ENCODE data around the gene MAMLD1.

The MAMLD1 gene

DNA sequence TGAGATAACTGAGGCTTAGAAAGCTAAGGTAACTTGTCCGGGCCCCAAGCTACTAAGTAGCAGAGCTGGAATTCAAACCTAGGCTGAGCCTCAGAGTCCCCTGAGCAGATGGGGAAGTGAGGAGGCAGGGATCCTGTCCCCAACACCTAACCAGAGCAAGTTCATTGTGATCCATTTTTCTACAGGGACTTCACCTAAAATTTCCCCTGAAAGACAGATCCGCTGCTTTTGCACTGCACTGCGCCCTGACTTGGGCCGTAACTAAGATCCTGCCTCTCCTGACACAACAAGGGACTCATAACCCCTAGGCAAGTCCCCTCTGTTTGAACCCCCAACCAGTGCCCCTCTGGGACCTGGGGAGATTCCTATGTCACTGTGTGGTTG is 179.7 kb downstream of the MAMLD1 start:
- no peak for DNase-seq

GRCh38 chrX:150543230-150544155 is 180.4 kb downstream of the MAMLD1 start:
- no peak for DNase-seq

GRCh38 chrX:150544222-150544787 is 181.2 kb downstream of the MAMLD1 start:
- DNase-seq = peak; percentile 5

DNA sequence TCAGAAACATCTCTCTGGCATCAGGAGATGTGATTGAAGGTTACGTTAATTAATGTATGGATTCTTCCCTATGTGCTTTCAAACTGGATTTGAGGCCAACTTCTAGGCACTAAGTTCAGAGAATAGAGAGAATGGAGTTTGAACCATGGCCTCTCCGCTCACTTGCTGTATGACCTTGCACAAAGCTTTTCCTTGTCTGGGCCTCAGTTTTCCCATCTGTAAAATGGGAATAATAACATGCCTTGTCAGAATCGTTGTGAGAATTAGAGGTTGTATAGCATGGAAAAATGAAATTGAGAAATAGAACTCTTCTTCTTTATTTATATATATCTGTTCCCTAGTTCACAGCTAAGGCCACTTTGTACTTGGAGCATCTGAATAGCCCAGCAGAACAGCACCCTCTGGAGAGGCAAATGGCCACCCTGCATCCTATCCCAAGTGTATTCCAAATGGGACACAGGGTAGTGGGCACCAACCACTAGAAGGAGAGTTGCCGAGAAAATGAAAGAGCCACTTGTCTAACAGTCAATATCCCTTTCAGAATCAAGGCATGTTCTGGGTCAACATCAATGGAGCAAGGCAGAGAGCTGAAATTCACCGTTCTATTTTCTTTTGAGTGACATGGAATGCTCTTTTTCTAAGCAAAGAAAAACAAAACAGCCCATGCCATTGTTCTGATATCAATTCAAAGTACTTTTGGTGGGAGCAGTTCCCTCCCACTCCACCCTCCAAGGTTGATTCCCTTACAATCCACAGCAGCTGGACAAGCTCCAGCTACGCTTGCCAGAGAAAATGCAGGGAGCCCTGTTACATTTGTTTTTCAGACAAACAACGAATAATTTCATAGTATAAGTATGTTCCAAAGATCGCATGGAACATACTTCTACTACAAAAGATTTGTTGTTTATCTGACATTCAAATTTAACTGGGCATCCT is 182.0 kb downstream of the MAMLD1 start:
- DNase-seq = no peak

DNA sequence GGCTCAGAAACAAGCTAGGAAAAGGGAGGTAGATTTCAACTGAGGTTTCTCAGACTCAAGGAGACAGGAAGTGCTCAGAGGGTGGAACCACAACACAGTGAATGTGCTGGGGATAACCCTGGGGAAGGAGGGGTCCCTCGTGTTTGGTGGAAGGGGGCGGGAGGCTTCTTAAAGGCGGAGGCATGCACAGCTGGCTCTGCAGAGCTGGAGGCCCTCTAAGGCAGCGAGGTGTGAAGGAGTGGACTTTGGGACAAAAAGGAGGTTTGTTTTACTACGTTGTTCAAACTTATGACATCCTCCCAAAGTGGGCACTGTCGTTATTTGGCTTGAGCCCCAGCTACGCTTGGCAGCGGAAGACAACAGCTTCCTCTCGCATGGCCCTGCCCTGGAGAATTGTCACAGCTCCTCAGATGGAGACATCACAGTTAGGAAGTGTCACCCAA is 183.6 kb downstream of the MAMLD1 start:
- peak; percentile 43 for DNase-seq

GRCh38 chrX:150547375-150548115 is 184.4 kb downstream of the MAMLD1 start:
- no peak for DNase-seq

- DNase-seq = no peak
Measured at GRCh38 chrX:150548251-150548650, 185.1 kb downstream of the MAMLD1 start.

DNA sequence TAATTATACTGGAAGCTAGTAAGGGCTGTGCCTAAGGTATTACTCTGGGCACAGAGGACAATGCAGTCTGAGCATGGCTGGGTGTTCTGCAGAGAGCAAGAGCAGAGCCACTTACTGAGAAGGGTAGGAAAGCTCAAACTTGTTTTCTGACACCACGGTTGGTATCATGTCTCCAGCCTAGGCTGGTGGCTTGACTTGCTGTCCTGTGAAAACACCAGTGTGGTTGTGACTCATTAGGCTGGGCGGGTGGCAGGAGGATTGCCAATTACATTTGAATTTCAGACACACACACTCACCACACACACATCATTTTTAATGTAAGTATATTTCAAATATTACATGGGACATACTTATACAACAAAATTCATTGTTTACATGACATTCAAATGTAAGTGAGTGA is 185.6 kb downstream of the MAMLD1 start:
- peak; percentile 43 for DNase-seq

DNA sequence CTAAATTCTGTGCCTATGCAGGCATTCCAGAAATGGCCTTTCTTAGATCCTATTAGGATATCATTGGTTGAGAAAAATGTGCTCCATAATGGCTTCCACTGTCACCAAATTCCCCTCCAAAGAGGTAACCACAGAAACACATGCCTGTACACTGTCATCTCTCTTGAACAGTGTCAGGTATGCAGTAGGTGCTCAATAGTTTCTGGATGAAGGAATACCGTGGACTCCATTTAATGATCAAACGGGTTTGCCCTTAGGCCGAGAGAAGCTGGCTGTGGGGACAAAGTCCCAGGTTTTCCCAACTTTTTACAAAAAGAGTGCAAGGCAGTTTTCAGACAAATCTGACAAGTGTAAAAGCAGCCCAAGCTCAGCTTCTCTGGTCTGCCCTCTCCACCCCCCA is 188.8 kb downstream of the MAMLD1 start:
- DNase-seq = no peak

- no peak for DNase-seq
Measured at GRCh38 chrX:150558424-150558823, 195.3 kb downstream of the MAMLD1 start.

Data from CD4-positive, alpha-beta T cell treated with Interleukin-4 for 4 hours (primary cell).